ENCODE results near the gene MYO1B. TPM values are rescaled to one million over a fixed set of nuclear protein-coding genes. Genes with fewer than 3 reads are reported as not detected.

MYO1B gene
- total RNA-seq, 4 donors from 2014 or later: 17.2 to 31.8 (median 28.8) TPM

GRCh38 chr2:191355170-191355758 is 110.1 kb downstream of the MYO1B start:
- DNase-seq (ENCODE audit: low spot score in 2 of 2): no peak
- TF ChIP-seq POLR2AphosphoS5 (IDR thresholded peaks at IDR 0.05): no peak
- Histone ChIP-seq H3K27me3 (no peaks in the 10 kb centered on the region), H3K4me1 (peaks cover 8% of the 10 kb centered on the region), H3K36me3 (no peaks in the 10 kb centered on the region), H3K9me3 (no peaks in the 10 kb centered on the region), H3K4me3 (no peak overlapping the region), H3K27ac (no peak overlapping the region)
- WGBS: 80% methylated on average over 8 of the region's 8 CpGs

GRCh38 chr2:191357678-191358077 is 112.5 kb downstream of the MYO1B start:
- TF ChIP-seq POLR2AphosphoS5 (IDR thresholded peaks at IDR 0.05): no peak
- TF ChIP-seq EP300 (IDR thresholded peaks at IDR 0.05): no peak
- TF ChIP-seq POLR2A (IDR thresholded peaks at IDR 0.05): no peak
- TF ChIP-seq CTCF (IDR thresholded peaks at IDR 0.05): no peak
- H3K27me3 ChIP-seq: no peaks in the 10 kb centered on the region
- WGBS: 73% methylated on average over 1 of the region's 1 CpG

GRCh38 chr2:191358325-191359025 is 113.3 kb downstream of the MYO1B start:
- 67% methylated on average over 11 of the region's 11 CpGs for WGBS
- Histone ChIP-seq H3K4me1 (peaks cover 8% of the 10 kb centered on the region), H3K4me3 (no peak overlapping the region), H3K9me3 (no peaks in the 10 kb centered on the region), H3K27me3 (no peaks in the 10 kb centered on the region), H3K27ac (no peak overlapping the region), H3K36me3 (no peaks in the 10 kb centered on the region)
- TF ChIP-seq CTCF (IDR thresholded peaks at IDR 0.05) (no peak), POLR2A (IDR thresholded peaks at IDR 0.05) (no peak), EP300 (IDR thresholded peaks at IDR 0.05) (no peak), POLR2AphosphoS5 (IDR thresholded peaks at IDR 0.05) (no peak)
- no peak for DNase-seq (ENCODE audit: low spot score in 2 of 2)

More at GRCh38 chr2:191357678-191358077, 112.5 kb downstream of the MYO1B start:
- no peak for DNase-seq (ENCODE audit: low spot score in 2 of 2)
- Histone ChIP-seq H3K9me3 (no peaks in the 10 kb centered on the region), H3K4me3 (no peak overlapping the region), H3K36me3 (no peaks in the 10 kb centered on the region), H3K4me1 (peaks cover 8% of the 10 kb centered on the region), H3K27ac (no peak overlapping the region)

GRCh38 chr2:191359133-191359532 is 113.9 kb downstream of the MYO1B start:
- WGBS: 58% methylated on average over 2 of the region's 2 CpGs
- Histone ChIP-seq H3K36me3 (no peaks in the 10 kb centered on the region), H3K27ac (no peak overlapping the region), H3K4me1 (peaks cover 8% of the 10 kb centered on the region), H3K27me3 (no peaks in the 10 kb centered on the region), H3K9me3 (no peaks in the 10 kb centered on the region), H3K4me3 (no peak overlapping the region)
- TF ChIP-seq POLR2AphosphoS5 (IDR thresholded peaks at IDR 0.05) (no peak), CTCF (IDR thresholded peaks at IDR 0.05) (no peak), EP300 (IDR thresholded peaks at IDR 0.05) (no peak), POLR2A (IDR thresholded peaks at IDR 0.05) (no peak)
- DNase-seq (ENCODE audit: low spot score in 2 of 2): no peak

GRCh38 chr2:191360918-191361317 is 115.7 kb downstream of the MYO1B start:
- Histone ChIP-seq H3K36me3 (no peaks in the 10 kb centered on the region), H3K27me3 (no peaks in the 10 kb centered on the region), H3K27ac (no peak overlapping the region), H3K9me3 (no peaks in the 10 kb centered on the region), H3K4me3 (no peak overlapping the region), H3K4me1 (peaks cover 8% of the 10 kb centered on the region)
- TF ChIP-seq POLR2A (IDR thresholded peaks at IDR 0.05) (no peak), CTCF (IDR thresholded peaks at IDR 0.05) (no peak), EP300 (IDR thresholded peaks at IDR 0.05) (no peak), POLR2AphosphoS5 (IDR thresholded peaks at IDR 0.05) (no peak)
- DNase-seq (ENCODE audit: low spot score in 2 of 2): no peak
- WGBS: 94% methylated on average over 2 of the region's 2 CpGs
